Daoy (cell line): Measurements from ENCODE around the gene RUNX1. TPM values are rescaled to one million over a fixed set of nuclear protein-coding genes. Genes with fewer than 3 reads are reported as not detected.
A peak's percentile ranks its signal among the peaks of the same experiment; 100 is the strongest.
"Not testable (repeated sequence)": the region's sequence is repeated elsewhere in the genome, so short reads cannot be mapped to it uniquely, and the experiment has no call there.

Experiments used
- DNase-seq: peaks from one replicate; pipeline ENCODE4 v3.0.0-alpha.2; 2015; ENCODE audit warnings: low read depth
- total RNA-seq: library from RNA; depleted of rRNA; stranded (reverse); fragments of >200 nt; shearing (Covaris generic); gene quantifications from 2 replicates; pipeline ENCODE4 v1.2.3, GENCODE V29; 2014

The RUNX1 gene
- total RNA-seq, 1 experiment from 2014 or later = 9.5 TPM

DNA sequence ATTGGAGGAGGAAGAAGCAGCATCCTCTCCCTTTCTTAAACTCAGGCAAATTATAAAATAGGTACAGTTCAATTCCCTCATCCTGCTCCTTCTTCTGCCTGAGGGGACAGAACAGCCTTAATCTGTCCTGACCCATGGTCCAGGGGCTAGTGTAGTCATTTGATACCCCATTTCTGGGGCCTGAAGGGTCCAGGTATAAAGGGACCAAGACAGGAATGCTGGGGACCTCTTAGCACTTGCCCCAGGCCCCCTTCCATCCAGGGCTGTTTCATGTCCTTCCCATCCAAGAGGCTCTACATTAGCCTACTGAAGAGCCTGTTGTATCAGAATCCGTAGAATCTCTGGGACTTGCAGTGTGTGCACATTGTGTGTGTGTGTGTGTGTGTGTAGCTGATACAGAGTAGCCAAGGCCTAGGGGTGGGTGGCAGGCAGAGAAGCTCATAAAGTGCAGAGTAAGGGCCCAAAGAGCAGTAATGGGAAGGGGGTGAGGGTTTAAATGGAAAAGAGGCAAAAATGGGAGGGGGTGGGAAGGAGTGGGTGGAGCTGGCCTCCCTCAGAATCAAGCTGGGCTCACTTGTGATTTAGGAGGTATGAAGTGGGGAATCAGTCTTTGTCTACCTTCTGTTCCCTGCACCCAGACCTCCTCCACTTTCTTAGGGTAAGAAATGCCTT, 32.4 kb downstream of the RUNX1 start:
- no peak for DNase-seq

DNA sequence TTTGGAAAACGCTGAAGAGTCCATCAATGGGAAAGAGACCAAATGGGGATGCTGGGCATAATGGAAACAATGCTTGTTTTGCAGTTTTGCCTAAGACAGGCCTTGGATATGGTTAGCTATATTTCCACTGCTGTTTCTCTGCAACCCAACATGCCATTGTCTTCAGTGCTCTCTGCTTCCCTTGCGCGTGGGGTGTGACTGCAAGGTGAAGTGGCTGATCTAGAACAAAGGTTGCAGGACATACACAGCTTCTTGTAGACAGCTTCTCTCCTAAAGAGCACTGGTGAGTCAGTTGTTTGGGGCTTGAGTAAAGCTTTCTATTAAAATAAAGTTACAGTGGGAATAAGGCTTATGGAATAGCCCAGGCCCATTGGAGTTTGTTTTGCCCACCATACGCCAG, 33.0 kb downstream of the RUNX1 start:
- no peak for DNase-seq

DNA sequence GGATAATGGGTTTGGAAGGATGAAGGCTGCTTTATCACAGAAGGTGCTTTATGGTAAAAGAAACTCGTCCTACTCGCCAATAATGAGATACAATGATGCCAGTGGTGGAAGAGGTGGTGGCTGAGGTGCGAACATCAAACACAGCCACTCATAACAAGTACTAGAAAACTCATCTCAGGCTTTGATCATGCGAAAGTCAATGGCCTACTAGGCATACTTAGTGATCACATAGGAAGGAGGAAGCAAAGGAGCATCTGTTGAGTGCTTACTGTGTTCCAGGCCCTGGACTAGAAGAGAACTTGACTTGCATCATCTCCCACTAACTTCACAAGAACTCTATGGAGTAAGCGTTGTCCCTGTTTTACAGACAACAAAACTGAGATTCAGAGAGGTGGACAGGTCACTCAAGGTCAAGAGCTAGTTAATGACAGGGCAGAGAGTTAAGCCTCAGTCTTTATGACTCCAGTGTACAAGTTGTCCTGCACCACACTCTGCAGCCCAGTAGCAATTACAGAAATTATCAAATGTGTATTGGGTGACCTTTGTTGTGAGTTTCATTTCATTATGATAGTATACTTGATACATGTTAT, 33.6 kb downstream of the RUNX1 start:
- DNase-seq = no peak

DNA sequence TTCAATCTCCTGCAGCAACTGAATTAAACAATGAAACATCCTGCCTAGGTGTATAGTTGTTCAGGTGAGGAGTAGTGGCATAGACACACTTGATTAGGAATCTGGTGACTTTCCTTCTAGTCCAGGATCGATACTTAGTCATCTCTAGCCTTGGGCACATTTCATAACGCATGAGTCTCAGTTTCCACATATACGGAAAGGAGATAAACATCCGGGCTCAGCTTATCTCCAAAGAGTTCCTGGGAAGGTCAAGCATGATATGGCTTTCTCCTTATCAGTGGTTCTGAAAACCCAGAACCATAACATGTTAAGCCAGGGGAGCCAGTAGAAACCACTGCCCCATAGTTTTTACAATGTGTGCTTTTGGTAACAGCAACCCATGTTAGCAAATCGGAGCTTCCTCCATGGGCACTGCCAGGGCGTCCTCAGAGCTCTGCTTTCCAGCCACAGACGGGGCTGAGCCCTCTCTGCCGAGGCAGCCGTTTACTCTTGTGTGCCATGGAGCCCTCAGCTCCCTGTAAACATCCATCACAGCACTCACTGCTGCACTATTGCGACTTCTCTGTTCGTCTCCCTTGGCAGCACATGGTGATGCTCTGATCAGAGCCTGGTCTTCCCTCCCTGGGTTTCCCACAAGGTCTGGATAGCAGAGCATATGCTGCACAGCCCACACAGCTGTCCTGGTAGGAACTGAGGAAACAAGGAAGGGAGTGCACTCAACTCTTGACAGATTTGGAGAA, 34.6 kb downstream of the RUNX1 start:
- no peak for DNase-seq

GRCh38 chr21:35011681-35012080, 37.4 kb downstream of the RUNX1 start:
- peak; percentile 37 for DNase-seq

- no peak for DNase-seq
Observed at GRCh38 chr21:35010447-35010846, 38.7 kb downstream of the RUNX1 start.

DNA sequence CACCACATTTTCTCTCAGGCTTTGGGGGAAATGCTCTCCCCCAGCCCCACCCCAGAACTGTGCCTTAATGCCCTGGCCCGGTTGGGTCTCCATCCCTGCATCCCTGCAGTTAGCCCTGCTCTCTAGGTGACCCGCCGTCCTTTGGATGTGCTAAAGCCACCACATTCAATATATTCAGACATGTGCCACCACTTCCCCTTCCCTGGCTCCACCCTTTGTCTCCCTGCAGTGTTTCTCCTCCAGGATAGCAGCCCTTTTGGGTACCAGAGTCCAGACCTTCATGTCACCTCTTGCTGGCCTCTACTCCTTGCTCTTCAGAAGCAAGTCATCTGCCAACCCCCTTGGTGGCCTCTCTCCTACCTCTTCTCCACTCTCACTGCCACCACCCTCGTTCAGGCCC, 41.8 kb downstream of the RUNX1 start:
- DNase-seq = no peak

DNA sequence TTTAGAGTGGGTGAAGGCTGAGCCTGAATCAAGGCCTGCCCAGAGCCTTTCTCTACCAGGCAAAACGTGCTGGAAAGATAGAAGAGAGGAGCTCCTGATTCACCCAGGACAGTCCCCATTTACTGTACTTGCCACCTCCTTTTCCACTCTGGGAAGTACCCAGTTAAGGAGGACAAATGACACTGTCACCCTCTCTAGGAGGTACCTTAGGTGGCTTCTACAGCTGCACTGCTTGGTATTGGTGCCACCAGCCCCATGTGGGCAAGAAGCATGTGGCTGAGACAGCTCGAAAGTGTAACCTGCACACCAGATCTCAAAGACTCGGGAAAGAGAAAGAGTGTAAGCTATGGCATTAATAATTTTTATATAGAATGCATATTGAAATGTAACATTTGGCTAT, 42.3 kb downstream of the RUNX1 start:
- DNase-seq = no peak

DNA sequence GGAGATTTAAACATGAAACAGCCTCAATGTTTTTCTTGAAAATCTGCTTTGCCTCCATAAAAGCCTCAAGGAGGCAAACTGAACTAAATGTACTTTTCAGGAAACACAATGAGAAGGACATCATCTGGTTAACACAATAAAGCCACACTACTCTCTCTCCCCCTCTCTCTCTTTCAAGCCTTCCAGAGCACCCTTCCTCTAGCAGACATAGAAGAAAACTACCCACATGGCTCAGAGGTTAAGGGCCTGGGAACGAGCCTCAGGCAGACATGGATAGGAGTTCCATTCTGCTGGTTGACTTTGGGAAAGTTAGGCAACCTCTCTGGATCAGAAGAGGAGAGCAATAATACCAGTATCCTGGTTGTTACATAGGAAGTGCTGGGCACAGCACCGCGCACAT, 42.9 kb downstream of the RUNX1 start:
- DNase-seq = no peak

DNA sequence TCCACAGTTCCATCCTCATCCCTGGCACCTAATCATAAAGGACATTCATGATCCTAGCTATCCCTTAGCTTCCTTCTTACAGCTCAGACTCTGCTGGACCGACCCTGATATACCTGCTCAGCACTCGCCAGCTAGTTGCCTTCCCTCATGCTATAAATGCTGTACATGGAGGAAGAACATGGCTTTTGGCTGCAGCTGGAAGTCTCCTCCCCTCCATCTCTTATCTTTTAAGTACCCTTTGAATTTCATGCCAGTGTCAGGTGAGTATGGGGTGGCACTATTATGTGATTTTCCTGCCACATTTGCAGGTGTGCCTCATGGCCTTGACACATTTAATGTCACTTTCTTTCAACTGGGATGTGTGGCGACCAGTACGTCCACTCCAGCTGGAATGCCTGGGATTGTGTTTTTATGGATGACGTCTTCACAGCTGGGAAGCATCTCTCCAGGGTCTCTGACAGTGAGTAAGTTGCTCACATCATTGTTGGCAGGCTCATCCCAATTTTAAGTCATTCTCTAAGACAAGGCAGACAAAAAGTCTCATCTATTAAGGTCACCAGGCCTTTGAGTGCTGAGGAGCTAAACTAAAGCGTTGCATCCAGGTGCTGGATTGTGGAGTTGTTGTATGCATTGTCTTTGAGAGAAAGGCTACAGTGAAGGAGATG, 43.4 kb downstream of the RUNX1 start:
- DNase-seq = no peak

DNA sequence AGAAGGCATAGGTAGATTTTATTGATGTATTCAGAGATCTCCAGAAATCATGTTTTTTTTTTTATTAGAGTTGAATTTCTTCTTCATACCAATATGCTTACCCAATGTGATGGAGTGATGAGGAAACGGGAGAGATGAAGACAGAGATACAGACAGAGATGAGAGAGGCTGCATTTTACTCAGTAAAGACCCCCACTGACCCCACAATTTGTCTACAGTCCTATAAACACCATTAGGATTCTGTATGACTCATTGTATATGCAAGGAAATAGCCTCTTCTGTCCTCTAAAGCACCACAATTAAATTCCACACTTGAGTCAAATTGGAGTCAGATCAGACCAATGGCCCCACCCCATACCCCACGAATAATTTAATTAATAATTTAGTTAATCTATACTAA, 44.0 kb downstream of the RUNX1 start:
- DNase-seq = no peak

- DNase-seq = no peak
Observed at GRCh38 chr21:35004314-35004713, 44.8 kb downstream of the RUNX1 start.

GRCh38 chr21:35002879-35003722, 46.0 kb downstream of the RUNX1 start:
- peak; percentile 79 for DNase-seq

DNA sequence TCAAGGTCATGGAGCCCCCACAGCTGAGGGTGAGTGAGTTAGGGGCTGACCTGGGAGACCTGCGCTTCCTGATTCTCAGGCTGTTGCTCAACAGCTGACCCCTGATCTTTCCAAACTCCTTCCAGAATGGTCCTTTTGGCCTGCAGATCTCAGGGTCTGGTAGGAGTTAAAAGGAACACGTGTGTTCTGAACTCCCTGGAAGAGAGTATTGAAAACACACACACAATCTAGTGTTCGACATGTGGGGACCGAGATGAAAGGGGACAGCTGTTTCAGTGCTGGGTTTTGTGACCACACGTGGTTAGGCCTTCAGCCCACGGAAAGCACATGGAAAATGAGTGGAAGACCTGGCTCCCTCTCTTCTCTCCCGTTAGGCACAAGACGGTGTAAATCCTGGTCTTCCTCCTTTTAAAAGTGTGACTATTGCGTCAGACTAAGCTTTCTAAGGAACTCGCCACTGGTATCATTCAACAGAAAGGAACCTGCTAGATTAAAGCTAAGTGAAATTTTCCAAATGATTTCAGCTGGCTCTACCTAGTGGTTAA, 49.6 kb downstream of the RUNX1 start:
- no peak for DNase-seq

DNA sequence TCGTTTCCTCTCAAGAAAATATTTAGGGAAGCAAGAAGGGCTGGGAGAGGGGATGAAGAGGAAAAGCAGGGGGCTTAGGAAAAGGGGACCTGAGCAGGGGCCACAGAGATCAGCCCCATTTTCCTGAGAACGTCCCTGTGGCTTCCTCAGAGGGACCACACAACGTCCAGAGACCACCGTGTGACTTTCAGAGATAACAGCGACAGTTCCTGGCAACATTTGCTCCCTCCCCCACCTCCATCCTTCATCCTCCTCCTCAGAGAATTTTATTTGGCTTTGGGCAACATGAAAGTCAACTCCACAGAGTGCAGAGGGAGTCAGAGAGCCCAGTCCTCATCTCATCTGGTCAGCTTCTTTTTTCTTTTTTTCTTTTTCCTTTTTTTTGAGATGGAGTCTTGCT, 50.9 kb downstream of the RUNX1 start:
- DNase-seq = no peak

- no peak for DNase-seq
Observed at GRCh38 chr21:34997294-34997693, 51.8 kb downstream of the RUNX1 start.

DNA sequence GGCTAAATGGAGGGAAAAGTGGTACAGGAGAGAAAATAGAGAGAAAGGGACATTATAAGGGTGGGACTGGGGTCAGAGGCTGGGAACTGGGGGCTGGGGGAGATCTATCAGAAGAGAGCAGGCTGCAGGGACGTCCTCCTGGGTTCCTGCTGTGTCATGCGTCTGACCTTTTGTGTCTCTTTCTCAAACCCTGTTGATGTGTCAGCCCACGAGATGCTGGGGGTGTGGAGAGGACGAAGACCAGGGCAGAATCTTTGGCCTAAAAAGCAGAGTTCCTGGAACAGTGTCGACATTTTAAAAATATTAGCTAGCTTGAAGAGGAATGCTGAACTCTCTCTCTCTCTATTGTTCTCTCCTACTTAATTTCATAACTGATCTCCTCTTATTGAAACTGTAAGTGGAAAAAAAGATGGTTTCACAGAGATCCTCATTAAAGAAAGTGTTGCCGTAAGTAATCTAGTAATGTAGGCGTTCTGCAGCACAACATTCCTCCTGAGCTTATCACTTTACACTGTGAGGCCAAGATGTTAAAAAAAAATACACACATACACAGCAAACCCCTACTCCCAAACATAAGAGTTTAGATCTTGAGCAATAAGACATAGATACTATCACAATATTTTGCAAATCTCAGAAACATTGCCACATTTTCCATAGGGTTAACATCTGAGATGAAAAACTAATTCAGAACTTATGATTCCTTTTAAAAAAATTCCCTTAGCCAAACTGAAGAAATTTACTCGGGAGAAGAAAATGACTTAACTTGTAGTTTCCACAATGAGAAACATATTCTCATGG, 52.6 kb downstream of the RUNX1 start:
- DNase-seq = no peak

DNA sequence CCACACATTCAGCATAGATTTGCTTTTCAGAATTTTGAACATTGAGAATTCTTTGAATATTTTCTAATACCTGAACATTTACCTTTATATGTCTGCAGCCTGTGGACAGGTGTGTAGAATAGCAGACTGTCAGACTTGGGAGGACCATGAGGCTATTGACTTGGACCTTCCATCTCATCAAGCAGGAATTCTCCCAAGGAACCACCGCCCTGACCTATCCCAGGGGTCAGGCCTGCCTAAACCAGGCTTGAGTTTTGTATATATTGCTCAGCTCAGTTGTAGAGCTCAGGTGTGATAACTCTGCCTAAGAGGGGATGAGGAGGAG, 53.2 kb downstream of the RUNX1 start:
- no peak for DNase-seq

DNA sequence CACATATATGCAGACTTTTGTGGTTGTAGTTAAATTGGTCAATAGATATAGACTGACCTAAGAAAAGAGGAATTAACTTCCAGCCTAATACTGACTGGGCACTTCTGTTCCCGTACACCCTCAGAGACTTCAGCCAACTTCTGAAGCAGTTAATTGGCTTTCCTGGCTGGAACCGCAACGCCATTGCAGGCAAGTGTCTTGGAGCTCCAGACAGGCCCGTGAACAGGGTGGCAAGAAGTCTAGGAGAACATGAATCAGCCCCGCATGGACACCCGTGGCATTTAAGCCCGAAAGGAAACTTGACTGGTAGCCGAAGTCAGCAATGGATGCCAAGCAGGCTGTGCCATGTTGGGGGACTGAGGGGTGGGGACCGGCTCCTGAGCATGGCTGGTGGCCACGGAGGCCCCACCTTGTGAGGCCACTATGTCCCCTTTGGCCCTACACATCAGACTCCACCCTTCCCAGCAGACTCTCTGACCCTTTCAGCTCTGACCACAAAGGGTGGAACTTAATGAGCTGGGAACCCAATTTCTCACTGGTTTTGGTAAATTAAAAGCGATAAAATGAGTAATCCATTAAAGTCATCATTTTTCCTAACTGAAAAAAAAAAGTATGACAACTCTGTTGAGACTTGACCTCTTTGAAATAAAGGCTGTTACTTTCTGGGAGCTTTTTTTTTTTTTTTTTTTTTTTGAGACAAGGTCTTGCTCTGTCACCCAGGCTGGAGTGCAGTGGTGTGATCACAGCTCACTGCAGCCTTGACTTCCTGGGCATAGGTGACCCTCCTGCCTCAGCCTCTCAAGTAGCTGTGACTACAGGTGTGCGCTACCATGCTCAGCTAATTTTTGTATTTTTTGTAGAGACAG, 54.1 kb downstream of the RUNX1 start:
- DNase-seq = no peak

GRCh38 chr21:34993521-34993921, 55.6 kb downstream of the RUNX1 start:
- not testable (repeated sequence) for DNase-seq
